ENCODE results near the gene CMBL. TPM values are rescaled to one million over a fixed set of nuclear protein-coding genes. Genes with fewer than 3 reads are reported as not detected.

CMBL gene
- polyA plus RNA-seq, 3 donors, result 0.39 to 5.4 TPM; not detected in 1

GRCh38 chr5:10335711-10336470, 28.2 kb upstream of the CMBL start:
- H3K36me3 ChIP-seq (replicated peaks in 1 of 2; ENCODE audit: control insufficient read depth in 1 of 2, insufficient read depth in 2 of 2, low read length in 2 of 2), result no peaks in the 10 kb centered on the region
- no peak for DNase-seq
- WGBS (ENCODE audit: insufficient coverage), result 77% methylated on average over 12 of the region's 14 CpGs
- H3K4me3 ChIP-seq (replicated peaks in 1 of 3; ENCODE audit: low read depth in 2 of 3, low read length in 3 of 3), result no peak overlapping the region
- intact Hi-C loops (cut with micrococcal nuclease), result no loop called here
- no peak overlapping the region for H3K4me2 ChIP-seq (replicated peaks; ENCODE audit: extremely low read depth, low read length, poor library complexity, severe bottlenecking)
- no peak overlapping the region for H2AFZ ChIP-seq (ENCODE audit: insufficient read depth, low read depth, low read length, poor library complexity, severe bottlenecking)
- Mint-ChIP-seq H3K9me3 (peaks cover 0 to 10% (median 0%) of the 10 kb centered on the region in 7 donors), H3K27me3 (ENCODE audit: low read depth in 3 of 3) (peaks cover 31 to 46% (median 32%) of the 10 kb centered on the region in 3 donors), H3K4me3 (no peak overlapping the region), H3K27ac (no peak overlapping the region), H3K36me3 (peaks cover 0 to 2% of the 10 kb centered on the region in 2 donors), H3K4me1 (peaks cover 12% of the 10 kb centered on the region)
- TF ChIP-seq CTCF (IDR thresholded peaks at IDR 0.05), result no peak
- H3K9me3 ChIP-seq (replicated peaks in 1 of 2; ENCODE audit: control insufficient read depth in 1 of 2, insufficient read depth in 1 of 2, low read length in 2 of 2), result no peaks in the 10 kb centered on the region
- no peaks in the 10 kb centered on the region for H4K20me1 ChIP-seq (ENCODE audit: insufficient read depth, low read length)
- no peak overlapping the region for H3K27ac ChIP-seq (ENCODE audit: low read depth in 1 of 2, low read length in 2 of 2)
- no peaks in the 10 kb centered on the region for H3K79me2 ChIP-seq (ENCODE audit: insufficient read depth, low read length)
- peaks cover 27 to 46% of the 10 kb centered on the region in 2 donors for H3K27me3 ChIP-seq (ENCODE audit: control insufficient read depth in 2 of 2, insufficient read depth in 2 of 2, low read length in 2 of 2)
- no peak overlapping the region for H3K9ac ChIP-seq (ENCODE audit: insufficient read depth, low read length, poor library complexity, severe bottlenecking)
- H3K4me1 ChIP-seq (ENCODE audit: control insufficient read depth in 1 of 2, insufficient read depth in 2 of 2, low read length in 2 of 2), result peaks cover 11% of the 10 kb centered on the region in 2 donors

GRCh38 chr5:10334831-10335230, 27.1 kb upstream of the CMBL start:
- Histone ChIP-seq H3K4me3 (replicated peaks in 1 of 3; ENCODE audit: low read depth in 2 of 3, low read length in 3 of 3) (no peak overlapping the region), H3K9ac (ENCODE audit: insufficient read depth, low read length, poor library complexity, severe bottlenecking) (no peak overlapping the region), H3K27ac (ENCODE audit: low read depth in 1 of 2, low read length in 2 of 2) (no peak overlapping the region), H3K4me2 (replicated peaks; ENCODE audit: extremely low read depth, low read length, poor library complexity, severe bottlenecking) (no peak overlapping the region), H3K9me3 (replicated peaks in 1 of 2; ENCODE audit: control insufficient read depth in 1 of 2, insufficient read depth in 1 of 2, low read length in 2 of 2) (no peaks in the 10 kb centered on the region), H3K79me2 (ENCODE audit: insufficient read depth, low read length) (no peaks in the 10 kb centered on the region), H4K20me1 (ENCODE audit: insufficient read depth, low read length) (no peaks in the 10 kb centered on the region), H3K36me3 (replicated peaks in 1 of 2; ENCODE audit: control insufficient read depth in 1 of 2, insufficient read depth in 2 of 2, low read length in 2 of 2) (no peaks in the 10 kb centered on the region), H3K4me1 (ENCODE audit: control insufficient read depth in 1 of 2, insufficient read depth in 2 of 2, low read length in 2 of 2) (peaks cover 11 to 15% of the 10 kb centered on the region in 2 donors), H2AFZ (ENCODE audit: insufficient read depth, low read depth, low read length, poor library complexity, severe bottlenecking) (peak overlapping the region; percentile 47), H3K27me3 (ENCODE audit: control insufficient read depth in 2 of 2, insufficient read depth in 2 of 2, low read length in 2 of 2) (peaks cover 27 to 47% of the 10 kb centered on the region in 2 donors)
- WGBS (ENCODE audit: insufficient coverage), result 33% methylated on average over 3 of the region's 5 CpGs
- Mint-ChIP-seq H3K27me3 (ENCODE audit: low read depth in 3 of 3) (peaks cover 33 to 47% (median 38%) of the 10 kb centered on the region in 3 donors), H3K4me3 (peak overlapping the region in 1 of 2 donors; percentile 74), H3K4me1 (peaks cover 16% of the 10 kb centered on the region), H3K27ac (no peak overlapping the region), H3K9me3 (peaks cover 0 to 10% (median 0%) of the 10 kb centered on the region in 7 donors), H3K36me3 (peaks cover 0 to 2% of the 10 kb centered on the region in 2 donors)
- intact Hi-C loops (cut with micrococcal nuclease), result no loop called here
- peak; percentile 21 to 52 (median 40) for DNase-seq
- TF ChIP-seq CTCF (IDR thresholded peaks at IDR 0.05), result no peak
